SK-N-SH (cell line): Measurements from ENCODE around the gene SZRD1. TPM values are rescaled to one million over a fixed set of nuclear protein-coding genes. Genes with fewer than 3 reads are reported as not detected.

ENCODE experiments used
- CTCF ChIA-PET: fragments of 300-600, 350-600 bp; formaldehyde crosslinking; extraction: SDS; loops from one replicate; lab custom pipeline; 2021; lab: Yijun Ruan, JAX
- POLR2A ChIA-PET: fragments of 350-600 bp; sonication (Branson Sonifier 250); formaldehyde crosslinking; extraction: SDS; loops from one replicate; lab custom pipeline; 2020; ENCODE audit warnings: antibody characterized with exemption, inconsistent platforms; lab: Yijun Ruan, JAX
- DNase-seq: peaks from one replicate; pipeline ENCODE4 v3.0.0; 2012
- H2AFZ ChIP-seq: fragments of 200-600 bp; sonication (generic); 2 replicates; pipeline ENCODE4 v1.8.1; 2016; ENCODE audit warnings: antibody characterized with exemption, mild to moderate bottlenecking, low read depth
- H3F3A ChIP-seq: fragments of 200-600 bp; sonication (generic); replicated peaks from 2 replicates; pipeline ENCODE3; 2016; ENCODE audit warnings: antibody characterized with exemption, mild to moderate bottlenecking; ENCODE audit not compliant: insufficient read depth
- H3K27ac ChIP-seq, 2 experiments: fragments of 200-500 bp in 1 of 2; fragments of 200-600 bp in 1 of 2; sonication (Bioruptor generic) in 1 of 2; sonication (generic), shearing (Covaris generic) in 1 of 2; 2 replicates each; pipeline versions ENCODE4 v1.5.1 to v1.6.1; 2014 to 2016; ENCODE audit warnings: low read depth in 2 of 2, inconsistent platforms in 1 of 2, low read length in 1 of 2, mild to moderate bottlenecking in 1 of 2, mixed read lengths in 1 of 2
- H3K27me3 ChIP-seq: fragments of 200-600 bp; sonication (generic), shearing (Covaris generic); 2 replicates; pipeline ENCODE4 v1.6.1; 2016; ENCODE audit warnings: mixed run types; ENCODE audit not compliant: insufficient read depth
- H3K36me3 ChIP-seq, 2 experiments: fragments of 200-500 bp in 1 of 2; fragments of 200-600 bp in 1 of 2; sonication (Bioruptor generic) in 1 of 2; sonication (generic) in 1 of 2; replicated peaks in 1 of 2; 2 replicates each; pipeline versions ENCODE3 to v1.5.1; 2014 to 2016; ENCODE audit warnings: low read length in 1 of 2, mild to moderate bottlenecking in 1 of 2; ENCODE audit not compliant: insufficient read depth in 2 of 2, control insufficient read depth in 1 of 2
- H3K4me1 ChIP-seq, 2 experiments: fragments of 200-500 bp in 1 of 2; fragments of 200-600 bp in 1 of 2; sonication (Bioruptor generic) in 1 of 2; sonication (generic), shearing (Covaris generic) in 1 of 2; 2 replicates each; pipeline versions ENCODE4 v1.5.1 to v1.6.1; 2014 to 2016; ENCODE audit warnings: low read depth in 1 of 2, low read length in 1 of 2, mixed run types in 1 of 2; ENCODE audit not compliant: insufficient read depth in 2 of 2, control insufficient read depth in 1 of 2
- H3K4me2 ChIP-seq: fragments of 200-600 bp; sonication (generic), shearing (Covaris generic); 2 replicates; pipeline ENCODE4 v1.6.1; 2017; ENCODE audit warnings: mixed run types
- H3K4me3 ChIP-seq, 2 experiments: fragments of 200-500 bp in 1 of 2; fragments of 200-600 bp in 1 of 2; sonication (Bioruptor generic) in 1 of 2; sonication (generic), shearing (Covaris generic) in 1 of 2; 2 replicates each; pipeline versions ENCODE4 v1.5.1 to v1.8.1; 2014 to 2016; ENCODE audit warnings: low read depth in 2 of 2, inconsistent platforms in 1 of 2, low read length in 1 of 2, mild to moderate bottlenecking in 1 of 2, mixed read lengths in 1 of 2, moderate library complexity in 1 of 2
- H3K79me2 ChIP-seq: fragments of 200-600 bp; sonication (generic); 2 replicates; pipeline ENCODE4 v1.8.1; 2017; ENCODE audit warnings: mild to moderate bottlenecking; ENCODE audit not compliant: insufficient read depth
- H3K9ac ChIP-seq: fragments of 200-600 bp; sonication (generic); 2 replicates; pipeline ENCODE4 v1.6.1; 2017; ENCODE audit warnings: mixed run types
- H3K9me2 ChIP-seq: fragments of 200-600 bp; sonication (generic); 2 replicates; pipeline ENCODE4 v1.6.1; 2017; ENCODE audit warnings: mixed run types
- H3K9me3 ChIP-seq: fragments of 200-600 bp; sonication (generic); 2 replicates; pipeline ENCODE4 v1.6.1; 2017; ENCODE audit warnings: mixed run types, mild to moderate bottlenecking, moderate library complexity
- H4K20me1 ChIP-seq: fragments of 200-600 bp; sonication (generic); 2 replicates; pipeline ENCODE4 v1.6.1; 2017; ENCODE audit warnings: mild to moderate bottlenecking, mixed run types; ENCODE audit not compliant: insufficient read depth
- CHD2 ChIP-seq: fragments of 150-350 bp; IDR thresholded peaks from 2 replicates; pipeline ENCODE4 v1.6.1; 2018; ENCODE audit warnings: low read length; ENCODE audit not compliant: partially characterized antibody
- EZH2phosphoT487 ChIP-seq: fragments of 200-600 bp; sonication (generic); IDR thresholded peaks from 2 replicates; pipeline ENCODE4 v1.6.1; 2017; ENCODE audit warnings: low read depth, mixed run types, mild to moderate bottlenecking, antibody characterized with exemption, moderate library complexity, borderline replicate concordance
- FOSL2 ChIP-seq: IDR thresholded peaks from 2 replicates; pipeline ENCODE4 v1.4.0; 2012; ENCODE audit warnings: low read depth, mild to moderate bottlenecking, moderate library complexity, borderline replicate concordance
- GABPA ChIP-seq: IDR thresholded peaks from 2 replicates; pipeline ENCODE4 v1.4.0; 2012; ENCODE audit warnings: low read depth, mild to moderate bottlenecking
- GATA2 ChIP-seq: sonication (generic); formaldehyde crosslinking; IDR thresholded peaks from 2 replicates; pipeline ENCODE4 v1.5.0; 2020; ENCODE audit warnings: mild to moderate bottlenecking, missing genetic modification reagents
- MEF2A ChIP-seq: IDR thresholded peaks from 2 replicates; pipeline ENCODE4 v1.4.0; 2012; ENCODE audit warnings: low read depth, borderline replicate concordance
- MXI1 ChIP-seq: IDR thresholded peaks from 2 replicates; pipeline ENCODE4 v1.6.1; 2012; ENCODE audit warnings: mild to moderate bottlenecking, low read depth, low read length, improper control_type of control experiment
- PBX3 ChIP-seq: IDR thresholded peaks from 2 replicates; pipeline ENCODE4; 2012
- POLR2AphosphoS5 ChIP-seq: IDR thresholded peaks from 2 replicates; pipeline ENCODE4 v1.6.1; 2012; ENCODE audit warnings: low read depth, low read length
- RXRA ChIP-seq: IDR thresholded peaks from 2 replicates; pipeline ENCODE4 v1.4.0; 2012; ENCODE audit warnings: low read depth, mild to moderate bottlenecking, borderline replicate concordance
- SIN3A ChIP-seq: IDR thresholded peaks from 2 replicates; pipeline ENCODE4 v1.6.1; 2012; ENCODE audit warnings: low read depth, mild to moderate bottlenecking, low read length, moderate library complexity, borderline replicate concordance
- USF1 ChIP-seq: IDR thresholded peaks from 2 replicates; pipeline ENCODE4 v1.4.0; 2012; ENCODE audit warnings: low read depth, borderline replicate concordance
- WGBS: methylation state at CpG from one replicate; pipeline ENCODE4 v1.1.6; 2017; ENCODE audit warnings: low lambda C conversion rate; 5-methylcytosine and 5-hydroxymethylcytosine counted together
- polyA plus RNA-seq, 3 experiments: library from polyadenylated mRNA; depleted of rRNA; stranded (reverse); fragments of >200 nt; gene quantifications; 2 replicates each; pipeline ENCODE4 v1.2.3, GENCODE V29; 2012
- TF ChIP-seq, protein P1 (sequence below): IDR thresholded peaks from 2 replicates; pipeline ENCODE4 v1.6.1; 2012; ENCODE audit warnings: mild to moderate bottlenecking, low read depth, low read length, moderate library complexity

Gene SZRD1
- polyA plus RNA-seq, 1 of the 3 experiments (the other 2 are of a cell fraction), result 119 TPM

DNA sequence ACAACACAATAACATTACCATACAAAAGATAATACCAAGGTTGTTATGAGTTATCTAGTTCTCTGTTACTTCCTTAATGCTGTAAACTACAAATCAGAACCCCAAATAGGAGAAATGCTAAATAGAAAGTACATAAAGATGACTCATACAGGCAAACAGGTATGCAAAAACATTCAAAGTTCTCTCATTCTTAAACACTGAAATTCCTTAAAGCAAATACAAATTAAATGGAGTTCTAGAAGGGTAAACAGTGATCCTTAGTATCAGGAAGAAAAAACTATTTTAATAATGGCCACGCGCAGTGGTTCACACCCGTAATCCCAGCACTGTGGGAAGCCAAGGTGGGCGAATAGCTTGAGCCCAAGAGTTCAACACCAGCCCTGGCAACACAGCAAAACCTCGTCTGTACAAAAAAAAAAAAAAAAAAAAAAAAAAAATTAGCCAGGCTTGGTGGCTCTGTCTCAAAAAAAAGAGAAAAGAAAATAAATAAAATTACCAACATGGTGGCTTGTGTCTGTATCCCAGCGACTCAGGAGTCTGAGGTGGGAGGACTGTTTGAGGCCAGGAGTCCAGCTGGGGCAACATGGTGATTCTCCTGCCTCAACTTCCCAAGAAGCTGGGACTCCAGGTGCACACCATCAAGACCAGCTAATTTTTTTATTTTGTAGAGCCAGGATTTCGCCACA, 32.2 kb upstream of the SZRD1 start (continued):
- TF ChIP-seq PBX3 (no peak), CHD2 (no peak), SIN3A (no peak)

DNA sequence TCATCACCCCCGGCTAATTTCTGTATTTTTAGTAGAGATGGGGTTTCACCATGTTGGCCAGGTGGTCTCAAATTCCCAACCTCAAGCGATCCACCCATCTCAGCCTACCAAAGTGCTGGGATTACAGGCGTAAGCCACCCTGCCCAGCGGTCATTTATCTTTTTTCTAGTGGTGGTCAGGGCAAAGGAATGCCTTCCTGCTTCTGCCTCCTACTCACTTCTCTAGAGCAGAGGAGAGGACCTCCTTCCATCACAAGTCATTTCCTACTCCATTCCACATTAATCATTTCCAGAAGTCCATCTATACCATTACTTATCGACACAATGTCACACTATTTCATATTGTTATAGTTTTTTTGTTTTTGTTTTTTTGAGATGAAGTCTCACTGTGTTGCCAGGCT, 28.1 kb upstream of the SZRD1 start:
- H3K36me3 ChIP-seq, result no peaks in the 10 kb centered on the region
- peaks cover 99% of the 10 kb centered on the region for H3K79me2 ChIP-seq
- no peak for DNase-seq
- H2AFZ ChIP-seq, result no peak overlapping the region
- no peak overlapping the region for H3K4me3 ChIP-seq
- H3F3A ChIP-seq, result peaks cover 3% of the 10 kb centered on the region
- H4K20me1 ChIP-seq, result peaks cover 44% of the 10 kb centered on the region
- no peak overlapping the region for H3K9ac ChIP-seq
- H3K9me3 ChIP-seq, result no peaks in the 10 kb centered on the region
- H3K4me2 ChIP-seq, result no peak overlapping the region
- H3K9me2 ChIP-seq, result no peaks in the 10 kb centered on the region
- 87% methylated on average over 5 of the region's 5 CpGs for WGBS
- H3K4me1 ChIP-seq, result 0 out of 4 replicates have a peak, but pooled peaks cover 0 to 5% of the 10 kb centered on the region in 2 experiments
- H3K27ac ChIP-seq, result no peak overlapping the region
- TF ChIP-seq, protein P1, sequence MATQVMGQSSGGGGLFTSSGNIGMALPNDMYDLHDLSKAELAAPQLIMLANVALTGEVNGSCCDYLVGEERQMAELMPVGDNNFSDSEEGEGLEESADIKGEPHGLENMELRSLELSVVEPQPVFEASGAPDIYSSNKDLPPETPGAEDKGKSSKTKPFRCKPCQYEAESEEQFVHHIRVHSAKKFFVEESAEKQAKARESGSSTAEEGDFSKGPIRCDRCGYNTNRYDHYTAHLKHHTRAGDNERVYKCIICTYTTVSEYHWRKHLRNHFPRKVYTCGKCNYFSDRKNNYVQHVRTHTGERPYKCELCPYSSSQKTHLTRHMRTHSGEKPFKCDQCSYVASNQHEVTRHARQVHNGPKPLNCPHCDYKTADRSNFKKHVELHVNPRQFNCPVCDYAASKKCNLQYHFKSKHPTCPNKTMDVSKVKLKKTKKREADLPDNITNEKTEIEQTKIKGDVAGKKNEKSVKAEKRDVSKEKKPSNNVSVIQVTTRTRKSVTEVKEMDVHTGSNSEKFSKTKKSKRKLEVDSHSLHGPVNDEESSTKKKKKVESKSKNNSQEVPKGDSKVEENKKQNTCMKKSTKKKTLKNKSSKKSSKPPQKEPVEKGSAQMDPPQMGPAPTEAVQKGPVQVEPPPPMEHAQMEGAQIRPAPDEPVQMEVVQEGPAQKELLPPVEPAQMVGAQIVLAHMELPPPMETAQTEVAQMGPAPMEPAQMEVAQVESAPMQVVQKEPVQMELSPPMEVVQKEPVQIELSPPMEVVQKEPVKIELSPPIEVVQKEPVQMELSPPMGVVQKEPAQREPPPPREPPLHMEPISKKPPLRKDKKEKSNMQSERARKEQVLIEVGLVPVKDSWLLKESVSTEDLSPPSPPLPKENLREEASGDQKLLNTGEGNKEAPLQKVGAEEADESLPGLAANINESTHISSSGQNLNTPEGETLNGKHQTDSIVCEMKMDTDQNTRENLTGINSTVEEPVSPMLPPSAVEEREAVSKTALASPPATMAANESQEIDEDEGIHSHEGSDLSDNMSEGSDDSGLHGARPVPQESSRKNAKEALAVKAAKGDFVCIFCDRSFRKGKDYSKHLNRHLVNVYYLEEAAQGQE, result no peak
- TF ChIP-seq USF1, result no peak
- no peak for TF ChIP-seq FOSL2
- no peak for TF ChIP-seq GATA2 (CRISPR knock-in tag)
- no peak for TF ChIP-seq RXRA
- TF ChIP-seq MXI1, result no peak
- no peak for TF ChIP-seq SIN3A
- no peak for TF ChIP-seq EZH2phosphoT487
- no peak for TF ChIP-seq POLR2AphosphoS5
- TF ChIP-seq MEF2A, result no peak
- TF ChIP-seq GABPA, result no peak
- ChIA-PET POLR2A (no interaction called here), CTCF (no interaction called here)
- H3K27me3 ChIP-seq, result no peaks in the 10 kb centered on the region
